ENCODE results near the gene TRIM28. TPM values are rescaled to one million over a fixed set of nuclear protein-coding genes. Genes with fewer than 3 reads are reported as not detected.

TRIM28 gene
- total RNA-seq, 1 donor from 2014 or later = 1,000 TPM

- TF ChIP-seq CTCF (conservative IDR thresholded peaks at IDR 0.05) = no peak
- no peak for DNase-seq (ENCODE audit: low read depth, low spot score)
- Mint-ChIP-seq H3K9me3 (no peaks in the 10 kb centered on the region), H3K36me3 (ENCODE audit: low read depth) (peaks cover 18% of the 10 kb centered on the region), H3K27me3 (ENCODE audit: low read depth) (peaks cover 9% of the 10 kb centered on the region), H3K27ac (ENCODE audit: unreplicated experiment) (peak overlapping the region; percentile 99), H3K4me3 (peak overlapping the region; percentile 96), H3K4me1 (peaks cover 45% of the 10 kb centered on the region)
Measured at GRCh38 chr19:58560007-58560887, 16.4 kb downstream of the TRIM28 start.

GRCh38 chr19:58560921-58561320, 17.1 kb downstream of the TRIM28 start:
- TF ChIP-seq CTCF (conservative IDR thresholded peaks at IDR 0.05) = no peak
- DNase-seq (ENCODE audit: low read depth, low spot score) = no peak
- Mint-ChIP-seq H3K27me3 (ENCODE audit: low read depth) (peaks cover 7% of the 10 kb centered on the region), H3K9me3 (no peaks in the 10 kb centered on the region), H3K27ac (ENCODE audit: unreplicated experiment) (peak overlapping the region; percentile 84), H3K36me3 (ENCODE audit: low read depth) (peaks cover 16% of the 10 kb centered on the region), H3K4me3 (peak overlapping the region; percentile 96), H3K4me1 (peaks cover 43% of the 10 kb centered on the region)

GRCh38 chr19:58561373-58562121, 17.7 kb downstream of the TRIM28 start:
- Mint-ChIP-seq H3K4me1 (peaks cover 37% of the 10 kb centered on the region), H3K4me3 (peak overlapping the region; percentile 68), H3K27ac (ENCODE audit: unreplicated experiment) (no peak overlapping the region), H3K36me3 (ENCODE audit: low read depth) (peaks cover 12% of the 10 kb centered on the region), H3K9me3 (no peaks in the 10 kb centered on the region), H3K27me3 (ENCODE audit: low read depth) (peaks cover 7% of the 10 kb centered on the region)
- no peak for TF ChIP-seq CTCF (conservative IDR thresholded peaks at IDR 0.05)
- DNase-seq (ENCODE audit: low read depth, low spot score) = no peak

- Mint-ChIP-seq H3K4me1 (peaks cover 29% of the 10 kb centered on the region), H3K27ac (ENCODE audit: unreplicated experiment) (no peak overlapping the region)
- no peak for TF ChIP-seq CTCF (conservative IDR thresholded peaks at IDR 0.05)
Measured at GRCh38 chr19:58562122-58563033, 18.5 kb downstream of the TRIM28 start.

GRCh38 chr19:58563034-58563573, 19.2 kb downstream of the TRIM28 start:
- H3K27ac Mint-ChIP-seq (ENCODE audit: unreplicated experiment) = no peak overlapping the region
- H3K4me3 Mint-ChIP-seq = peak overlapping the region; percentile 69
- H3K27me3 Mint-ChIP-seq (ENCODE audit: low read depth) = peaks cover 5% of the 10 kb centered on the region
- TF ChIP-seq CTCF (conservative IDR thresholded peaks at IDR 0.05) = no peak
- H3K4me1 Mint-ChIP-seq = peaks cover 23% of the 10 kb centered on the region
- no peak for DNase-seq (ENCODE audit: low read depth, low spot score)
- H3K36me3 Mint-ChIP-seq (ENCODE audit: low read depth) = peaks cover 11% of the 10 kb centered on the region
- H3K9me3 Mint-ChIP-seq = no peaks in the 10 kb centered on the region

More at GRCh38 chr19:58562122-58563033, 18.5 kb downstream of the TRIM28 start:
- Mint-ChIP-seq H3K36me3 (ENCODE audit: low read depth) (peaks cover 11% of the 10 kb centered on the region), H3K27me3 (ENCODE audit: low read depth) (peaks cover 7% of the 10 kb centered on the region), H3K4me3 (no peak overlapping the region), H3K9me3 (no peaks in the 10 kb centered on the region)
- no peak for DNase-seq (ENCODE audit: low read depth, low spot score)

Data from neural crest cell (in vitro differentiated cells).